Activated T-helper 2 cell treated with anti-CD3 and anti-CD28 coated beads, Interferon-gamma antibody, Interleukin-2, Interleukin-4, amounts not matched to agents 10 μg/mL and 5 μg/mL and 100 μg/mL, durations not matched to agents 14 hours and 24 hours and 36 hours (primary cell): Measurements from ENCODE around the gene KDELR3. TPM values are rescaled to one million over a fixed set of nuclear protein-coding genes. Genes with fewer than 3 reads are reported as not detected.

ENCODE experiments used
- DNase-seq: peaks from one replicate; pipeline ENCODE4 v3.0.0; 2021; ENCODE audit warnings: low spot score
- H3K27ac Mint-ChIP-seq: one replicate; pipeline ENCODE4 v1.8.0; 2021; ENCODE audit warnings: mixed read lengths
- H3K27me3 Mint-ChIP-seq: one replicate; pipeline ENCODE4 v1.8.0; 2021; ENCODE audit warnings: low read depth, mixed read lengths
- H3K36me3 Mint-ChIP-seq: one replicate; pipeline ENCODE4 v1.8.0; 2021; ENCODE audit warnings: low read depth, mixed read lengths
- H3K4me1 Mint-ChIP-seq: one replicate; pipeline ENCODE4 v1.8.0; 2021; ENCODE audit warnings: low read depth, mixed read lengths
- H3K4me3 Mint-ChIP-seq: one replicate; pipeline ENCODE4 v1.8.0; 2021; ENCODE audit warnings: low read depth, mild to moderate bottlenecking, moderate library complexity, mixed read lengths
- H3K9me3 Mint-ChIP-seq: one replicate; pipeline ENCODE4 v1.8.0; 2021; ENCODE audit warnings: mixed read lengths
- intact Hi-C: fragments of 100-400 bp; cut with micrococcal nuclease; formaldehyde crosslinking; loops from one replicate; pipeline ENCODE4 v1.15.1; 2023
- total RNA-seq: library from RNA; stranded (reverse); gene quantifications from 2 replicates; pipeline ENCODE4 v1.2.3, GENCODE V29; 2022

The KDELR3 gene
- total RNA-seq, 1 donor from 2014 or later: 2.2 TPM

- Mint-ChIP-seq H3K27me3 (no peaks in the 10 kb centered on the region), H3K4me3 (peak overlapping the region; percentile 97), H3K9me3 (no peaks in the 10 kb centered on the region), H3K36me3 (peaks cover 83% of the 10 kb centered on the region), H3K4me1 (peaks cover 56% of the 10 kb centered on the region), H3K27ac (peak overlapping the region; percentile 76)
- no peak for DNase-seq
- intact Hi-C loops: no loop called here
These were observed 34.1 kb downstream of the KDELR3 start for GRCh38 chr22:38501797-38502672.

- Mint-ChIP-seq H3K27ac (peak overlapping the region; percentile 76), H3K4me1 (peaks cover 51% of the 10 kb centered on the region), H3K4me3 (peak overlapping the region; percentile 97), H3K36me3 (peaks cover 77% of the 10 kb centered on the region), H3K27me3 (no peaks in the 10 kb centered on the region), H3K9me3 (no peaks in the 10 kb centered on the region)
- intact Hi-C loops: no loop called here
- DNase-seq: no peak
These were observed 35.1 kb downstream of the KDELR3 start for GRCh38 chr22:38503021-38503420.

DNA sequence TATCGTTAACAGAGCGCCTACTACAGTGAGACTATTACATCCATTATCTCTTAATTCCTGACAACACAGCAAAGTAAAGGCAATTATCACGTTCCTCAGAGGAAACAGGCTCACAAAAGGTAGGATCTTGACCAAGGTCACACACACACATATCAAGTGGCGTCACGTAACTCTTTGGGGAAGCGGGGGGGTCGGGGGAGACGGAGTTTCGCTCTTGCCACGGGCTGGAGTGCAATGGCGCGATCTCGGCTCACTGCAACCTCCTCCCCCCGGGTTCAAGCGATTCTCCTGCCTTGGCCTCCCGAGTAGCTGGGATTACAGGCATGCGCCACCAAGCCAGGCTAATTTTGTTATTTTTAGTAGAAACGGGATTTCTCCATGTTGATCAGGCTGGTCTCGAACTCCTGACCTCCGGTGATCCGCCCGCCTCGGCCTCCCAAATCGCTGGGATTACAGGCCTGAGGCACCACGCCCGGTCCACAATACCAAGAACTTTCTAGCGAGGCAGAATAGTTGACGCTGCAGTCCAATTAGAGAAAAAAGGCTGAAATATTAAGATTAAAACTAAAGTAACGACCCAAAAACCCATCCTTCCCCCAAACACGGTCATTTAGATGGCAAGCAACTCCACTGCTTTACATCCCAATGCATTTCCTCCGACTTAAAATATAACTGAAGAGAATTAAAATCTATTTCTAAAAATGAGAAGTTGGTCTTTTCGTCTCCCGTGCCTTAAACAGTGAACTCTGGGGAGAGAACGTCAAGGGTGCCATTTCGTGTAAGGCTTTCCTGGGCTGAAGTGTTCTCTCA lies 37.0 kb downstream of the KDELR3 start:
- intact Hi-C loops: loop anchor here (5.0 kb wide), 2 partner anchors 108 to 202 kb away; partner anchors contain the start of gene GTPBP1
- peak; percentile 52 for DNase-seq

DNA sequence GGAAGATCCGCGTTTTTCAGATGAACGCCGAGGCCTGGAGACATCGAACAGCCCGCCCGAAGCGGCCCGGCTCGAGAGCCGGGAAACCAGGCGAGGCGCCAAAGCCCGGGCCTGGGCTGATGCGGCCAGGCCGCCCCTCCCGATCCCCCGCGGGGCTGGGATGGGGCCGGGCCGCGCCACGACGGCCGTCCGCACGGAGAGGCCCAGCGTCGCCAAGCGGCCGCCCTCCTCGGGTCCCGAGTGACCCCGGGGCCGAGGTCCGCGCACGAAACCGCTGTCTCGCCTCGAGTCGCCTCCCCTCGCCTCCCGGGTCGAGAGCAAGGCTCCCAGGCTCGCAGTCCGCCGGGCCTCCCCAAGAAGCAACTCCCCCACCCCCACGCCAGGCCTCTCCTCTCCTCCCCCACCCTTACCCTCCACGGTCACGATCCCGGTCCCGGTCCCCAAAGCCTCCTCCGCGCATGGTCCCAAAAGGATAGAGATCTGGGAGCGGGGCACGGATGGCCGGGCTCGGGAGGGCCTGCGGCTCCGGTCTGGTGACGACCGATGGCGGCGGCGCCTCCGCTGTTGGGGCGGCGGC lies 37.7 kb downstream of the KDELR3 start:
- Mint-ChIP-seq H3K36me3 (peaks cover 54% of the 10 kb centered on the region), H3K9me3 (no peaks in the 10 kb centered on the region), H3K27me3 (no peaks in the 10 kb centered on the region), H3K27ac (peak overlapping the region; percentile 100), H3K4me1 (peaks cover 41% of the 10 kb centered on the region), H3K4me3 (peak overlapping the region; percentile 99)
- no peak for DNase-seq
- intact Hi-C loops: loop anchor here (1.0 to 5.0 kb wide), 4 partner anchors 15 to 202 kb away; partner anchors contain the start of genes DMC1 and GTPBP1

More for the DNA sequence above, 37.0 kb downstream of the KDELR3 start:
- H3K27me3 Mint-ChIP-seq: no peaks in the 10 kb centered on the region
- H3K36me3 Mint-ChIP-seq: peaks cover 58% of the 10 kb centered on the region
- no peaks in the 10 kb centered on the region for H3K9me3 Mint-ChIP-seq
- peaks cover 41% of the 10 kb centered on the region for H3K4me1 Mint-ChIP-seq
- peak overlapping the region; percentile 97 for H3K27ac Mint-ChIP-seq
- peak overlapping the region; percentile 97 for H3K4me3 Mint-ChIP-seq

DNA sequence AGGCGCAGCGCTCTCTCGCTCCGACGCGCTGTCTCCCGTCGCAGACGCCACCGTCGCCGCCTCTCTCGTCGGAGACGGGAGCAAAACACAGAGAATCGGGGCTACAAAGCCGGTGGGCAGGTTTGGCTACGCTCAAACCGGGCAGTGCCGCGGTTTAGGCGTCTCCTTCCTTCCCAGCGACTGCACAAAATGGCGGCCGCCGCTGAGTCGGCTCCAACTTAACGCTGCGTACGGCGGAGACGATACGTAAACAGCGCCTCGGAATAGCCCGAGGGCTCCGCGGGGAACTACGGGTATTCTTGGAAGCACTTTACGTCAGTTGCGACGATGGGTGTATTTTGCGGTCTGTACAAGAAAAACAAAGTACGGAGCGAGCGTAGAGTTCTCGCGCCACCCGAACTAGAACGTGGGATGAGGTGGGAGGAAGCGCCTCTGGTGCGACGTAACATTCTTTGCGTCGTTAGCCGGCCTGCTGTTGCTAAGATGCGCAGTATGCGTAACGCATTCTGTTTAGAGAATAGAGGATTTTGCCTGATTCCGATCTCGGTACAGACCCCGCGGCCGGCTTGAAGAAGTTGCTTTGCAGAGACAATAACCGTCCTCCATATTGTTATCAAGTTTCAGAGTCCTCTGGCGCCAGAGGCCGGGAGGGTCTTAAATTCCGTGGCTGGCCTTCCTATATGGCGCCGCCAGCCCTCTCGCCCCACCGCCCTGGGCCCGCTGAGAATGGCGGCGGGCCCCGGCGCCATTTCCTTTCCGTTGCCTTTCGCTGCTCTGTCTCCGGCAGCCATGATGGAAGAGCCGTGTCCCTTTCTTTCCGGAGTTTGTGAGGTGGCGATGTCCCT lies 38.4 kb downstream of the KDELR3 start, which contains the start of gene DDX17:
Gene DDX17 (minus strand): TSS at position 194 of the 845 bp plus-strand sequence.
- peaks cover 48% of the 10 kb centered on the region for H3K36me3 Mint-ChIP-seq
- no peaks in the 10 kb centered on the region for H3K27me3 Mint-ChIP-seq
- no peaks in the 10 kb centered on the region for H3K9me3 Mint-ChIP-seq
- peak; percentile 94 for DNase-seq
- peak within 1 kb of the TSS; percentile 100 for H3K27ac Mint-ChIP-seq
- H3K4me3 Mint-ChIP-seq: peak within 1 kb of the TSS; percentile 99
- intact Hi-C loops: loop anchor here (1.0 to 5.0 kb wide), 4 partner anchors 16 to 201 kb away; partner anchors contain the start of genes DMC1 and GTPBP1
- peaks cover 36% of the 10 kb centered on the region for H3K4me1 Mint-ChIP-seq

GRCh38 chr22:38510416-38510970 lies 42.6 kb downstream of the KDELR3 start:
- Mint-ChIP-seq H3K4me1 (peaks cover 5% of the 10 kb centered on the region), H3K36me3 (peaks cover 7% of the 10 kb centered on the region), H3K27ac (no peak overlapping the region), H3K27me3 (no peaks in the 10 kb centered on the region), H3K9me3 (no peaks in the 10 kb centered on the region), H3K4me3 (no peak overlapping the region)
- intact Hi-C loops: no loop called here
- DNase-seq: no peak

- Mint-ChIP-seq H3K9me3 (no peaks in the 10 kb centered on the region), H3K27ac (no peak overlapping the region), H3K27me3 (no peaks in the 10 kb centered on the region), H3K4me3 (no peak overlapping the region), H3K4me1 (no peaks in the 10 kb centered on the region), H3K36me3 (no peaks in the 10 kb centered on the region)
- intact Hi-C loops: no loop called here
- peak; percentile 36 for DNase-seq
These were observed 45.2 kb downstream of the KDELR3 start for GRCh38 chr22:38513063-38513462.

- Mint-ChIP-seq H3K27ac (no peak overlapping the region), H3K27me3 (no peaks in the 10 kb centered on the region), H3K9me3 (no peaks in the 10 kb centered on the region), H3K4me1 (no peaks in the 10 kb centered on the region), H3K36me3 (no peaks in the 10 kb centered on the region), H3K4me3 (no peak overlapping the region)
- intact Hi-C loops: no loop called here
- DNase-seq: no peak
These were observed 50.7 kb downstream of the KDELR3 start for GRCh38 chr22:38518620-38519019.

GRCh38 chr22:38519453-38520250 lies 51.8 kb downstream of the KDELR3 start:
- no peaks in the 10 kb centered on the region for H3K9me3 Mint-ChIP-seq
- peaks cover 2% of the 10 kb centered on the region for H3K4me1 Mint-ChIP-seq
- no peaks in the 10 kb centered on the region for H3K27me3 Mint-ChIP-seq
- H3K27ac Mint-ChIP-seq: no peak overlapping the region
- H3K4me3 Mint-ChIP-seq: no peak overlapping the region
- intact Hi-C loops: no loop called here
- DNase-seq: no peak
- peaks cover 2% of the 10 kb centered on the region for H3K36me3 Mint-ChIP-seq

GRCh38 chr22:38523029-38523428 lies 55.1 kb downstream of the KDELR3 start:
- H3K27me3 Mint-ChIP-seq: no peaks in the 10 kb centered on the region
- peaks cover 2% of the 10 kb centered on the region for H3K36me3 Mint-ChIP-seq
- H3K27ac Mint-ChIP-seq: no peak overlapping the region
- DNase-seq: no peak
- no peaks in the 10 kb centered on the region for H3K9me3 Mint-ChIP-seq
- H3K4me3 Mint-ChIP-seq: no peak overlapping the region
- intact Hi-C loops: no loop called here
- peaks cover 2% of the 10 kb centered on the region for H3K4me1 Mint-ChIP-seq

DNA sequence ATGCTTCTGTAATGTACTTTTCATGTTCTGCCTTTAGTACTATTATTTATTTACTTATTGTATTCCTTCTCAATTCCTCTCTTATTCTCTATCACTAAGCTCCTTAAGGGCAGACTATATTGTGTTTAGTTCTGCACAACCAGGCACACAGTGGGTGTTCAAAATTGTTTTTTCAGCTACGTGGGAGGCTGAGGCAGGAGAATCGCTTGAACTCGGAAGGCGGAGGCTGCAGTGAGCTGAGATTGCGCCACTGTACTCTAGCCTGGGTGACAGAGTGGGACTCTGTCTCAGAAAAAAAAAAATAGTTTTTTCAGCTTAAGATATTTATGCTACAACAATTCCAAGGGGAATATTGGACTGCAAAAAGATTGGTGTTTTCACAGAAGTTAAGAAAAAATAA lies 55.6 kb downstream of the KDELR3 start:
- H3K9me3 Mint-ChIP-seq: no peaks in the 10 kb centered on the region
- H3K4me1 Mint-ChIP-seq: peaks cover 2% of the 10 kb centered on the region
- peaks cover 2% of the 10 kb centered on the region for H3K36me3 Mint-ChIP-seq
- no peaks in the 10 kb centered on the region for H3K27me3 Mint-ChIP-seq
- no peak for DNase-seq
- no peak overlapping the region for H3K27ac Mint-ChIP-seq
- intact Hi-C loops: no loop called here
- H3K4me3 Mint-ChIP-seq: no peak overlapping the region
